AG04450 (cell line): ENCODE measurements around the gene TTYH3. TPM values are rescaled to one million over a fixed set of nuclear protein-coding genes. Genes with fewer than 3 reads are reported as not detected.
A peak's percentile ranks its signal among the peaks of the same experiment; 100 is the strongest.

ENCODE experiments used
- CTCF ChIA-PET: fragments of 300-600, 350-600 bp; formaldehyde crosslinking; extraction: SDS; loops from one replicate; lab custom pipeline; 2022; ENCODE audit warnings: antibody characterized with exemption, inconsistent platforms; lab: Charles Lee
- POLR2A ChIA-PET: fragments of 350-600 bp; formaldehyde crosslinking; extraction: SDS; loops from one replicate; lab custom pipeline; 2021; ENCODE audit warnings: antibody characterized with exemption, inconsistent platforms; lab: Yijun Ruan, JAX
- DNase-seq: peaks from one replicate; pipeline ENCODE4 v3.0.0-alpha.2; 2011; ENCODE audit warnings: low read depth, low spot score
- H3K27ac ChIP-seq: one replicate; pipeline ENCODE4 v1.5.1; 2012; ENCODE audit warnings: low read depth, low read length, control low read depth
- H3K27me3 ChIP-seq: one replicate; pipeline ENCODE4 v1.6.0; 2012; ENCODE audit warnings: low read length; ENCODE audit not compliant: control insufficient read depth, insufficient read depth
- H3K4me3 ChIP-seq: 2 replicates; pipeline ENCODE4 v1.5.1; 2011; ENCODE audit warnings: mild to moderate bottlenecking, low read depth, low read length, control low read depth
- H3K9me3 ChIP-seq: 2 replicates; pipeline ENCODE4 v1.5.1; 2012; ENCODE audit warnings: low read length; ENCODE audit not compliant: control insufficient read depth, insufficient read depth
- CTCF ChIP-seq: IDR thresholded peaks from 2 replicates; pipeline ENCODE4 v1.5.1; 2011; ENCODE audit warnings: low read depth, low read length, control low read depth, inconsistent platforms
- polyA plus RNA-seq: library from polyadenylated mRNA; depleted of rRNA; stranded (reverse); fragments of >200 nt; gene quantifications from 2 replicates; pipeline ENCODE4 v1.2.3, GENCODE V29; 2011

The TTYH3 gene
- polyA plus RNA-seq, 1 experiment = 30.8 TPM

GRCh38 chr7:2639181-2639681 lies 7.4 kb downstream of the TTYH3 start:
- Histone ChIP-seq H3K27ac (peak overlapping the region; percentile 73), H3K27me3 (no peaks in the 10 kb centered on the region), H3K4me3 (no peak overlapping the region), H3K9me3 (no peaks in the 10 kb centered on the region; the same call in 1 of the 2 replicates)
- no peak for DNase-seq
- POLR2A ChIA-PET = no interaction called here
- TF ChIP-seq CTCF = no peak
- CTCF ChIA-PET = no interaction called here

- no peak for DNase-seq
- Histone ChIP-seq H3K4me3 (no peak overlapping the region), H3K27me3 (no peaks in the 10 kb centered on the region), H3K27ac (peak overlapping the region; percentile 21), H3K9me3 (no peaks in the 10 kb centered on the region; the same call in 1 of the 2 replicates)
- TF ChIP-seq CTCF = no peak
- CTCF ChIA-PET = no interaction called here
- POLR2A ChIA-PET = no interaction called here
Observed at GRCh38 chr7:2639695-2640481, 8.1 kb downstream of the TTYH3 start.

DNA sequence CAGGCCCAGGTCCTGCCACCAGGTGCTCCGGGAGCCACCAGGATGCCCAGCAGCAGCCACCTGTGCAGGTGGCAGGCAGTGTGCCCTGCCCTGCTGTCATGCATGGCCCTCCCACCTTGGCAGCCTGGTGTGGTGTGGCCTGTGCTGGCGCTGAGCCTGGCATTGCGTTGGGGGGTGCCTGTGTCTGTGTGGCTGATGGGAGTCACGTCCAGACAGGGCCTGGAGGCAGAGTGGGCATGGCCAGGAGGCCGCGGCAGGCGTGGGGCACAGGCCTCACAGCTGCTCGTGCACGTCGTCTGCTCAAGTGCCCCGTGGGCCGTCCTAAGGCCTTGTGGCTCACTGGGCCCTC lies 8.7 kb downstream of the TTYH3 start:
- no peaks in the 10 kb centered on the region for H3K27me3 ChIP-seq
- POLR2A ChIA-PET = no interaction called here
- H3K27ac ChIP-seq = peak overlapping the region; percentile 21
- no peak overlapping the region for H3K4me3 ChIP-seq
- CTCF ChIA-PET = no interaction called here
- no peaks in the 10 kb centered on the region; the same call in 1 of the 2 replicates for H3K9me3 ChIP-seq
- no peak for TF ChIP-seq CTCF
- DNase-seq = no peak

DNA sequence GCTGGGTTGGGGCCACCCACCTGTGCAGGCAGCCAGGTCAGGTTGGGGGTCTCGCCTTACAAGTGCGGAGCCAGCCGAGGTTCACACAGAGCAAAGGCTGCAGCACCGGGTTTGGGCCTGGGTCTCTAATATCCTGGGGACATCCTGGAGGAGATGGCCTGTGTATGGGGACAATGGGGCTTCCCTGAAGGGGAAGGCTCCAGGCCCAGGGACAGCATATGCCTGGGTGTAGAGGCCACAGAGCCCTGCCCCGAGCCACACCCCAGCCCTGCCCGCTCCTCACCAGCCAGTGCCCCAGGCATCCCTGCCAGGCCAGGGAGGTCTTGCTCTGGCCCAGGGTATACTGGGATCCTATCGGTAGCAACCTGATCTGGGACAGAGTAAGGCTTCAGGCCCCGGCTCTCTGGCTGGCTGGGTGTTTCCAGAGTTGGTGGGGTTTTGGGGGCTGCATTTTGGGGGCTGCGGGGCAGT lies 9.1 kb downstream of the TTYH3 start:
- H3K4me3 ChIP-seq = no peak overlapping the region
- POLR2A ChIA-PET = no interaction called here
- peak overlapping the region; percentile 97 for H3K27ac ChIP-seq
- no peaks in the 10 kb centered on the region for H3K27me3 ChIP-seq
- H3K9me3 ChIP-seq = no peaks in the 10 kb centered on the region; the same call in 1 of the 2 replicates
- CTCF ChIA-PET = no interaction called here
- DNase-seq = no peak
- TF ChIP-seq CTCF = no peak
